Muscle layer of colon (tissue), 2 donors: Measurements from ENCODE around the gene SPDYE16.
"Not testable (repeated sequence)": the region's sequence is repeated elsewhere in the genome, so short reads cannot be mapped to it uniquely, and the experiment has no call there.

Experiments used
- H3K27ac ChIP-seq: one replicate; pipeline ENCODE4 v1.7.0; 2013; ENCODE audit warnings: low read depth, mild to moderate bottlenecking, low read length, moderate library complexity
- H3K27me3 ChIP-seq, 2 donors: one replicate each; pipeline ENCODE4 v1.7.0; 2013; ENCODE audit warnings: low read length in 2 of 2, mild to moderate bottlenecking in 2 of 2; ENCODE audit not compliant: insufficient read depth in 2 of 2, control insufficient read depth in 1 of 2
- H3K36me3 ChIP-seq: one replicate; pipeline ENCODE4 v1.7.0; 2013; ENCODE audit warnings: mild to moderate bottlenecking, low read length; ENCODE audit not compliant: insufficient read depth
- H3K4me1 ChIP-seq: one replicate; pipeline ENCODE4 v1.7.0; 2013; ENCODE audit warnings: mild to moderate bottlenecking, low read length; ENCODE audit not compliant: insufficient read depth
- H3K4me3 ChIP-seq, 2 donors: one replicate each; pipeline ENCODE4 v1.7.0; 2013; ENCODE audit warnings: low read length in 2 of 2, low read depth in 1 of 2, mild to moderate bottlenecking in 1 of 2, moderate library complexity in 1 of 2
- H3K9ac ChIP-seq: one replicate; pipeline ENCODE4 v1.7.0; 2013; ENCODE audit warnings: low read length
- H3K9me3 ChIP-seq: one replicate; pipeline ENCODE4 v1.7.0; 2013; ENCODE audit warnings: mild to moderate bottlenecking, low read length
- donor health status: abdominal sarcoma.
- donor health status: Adenocarcinoma of cecum.

Gene SPDYE16

DNA sequence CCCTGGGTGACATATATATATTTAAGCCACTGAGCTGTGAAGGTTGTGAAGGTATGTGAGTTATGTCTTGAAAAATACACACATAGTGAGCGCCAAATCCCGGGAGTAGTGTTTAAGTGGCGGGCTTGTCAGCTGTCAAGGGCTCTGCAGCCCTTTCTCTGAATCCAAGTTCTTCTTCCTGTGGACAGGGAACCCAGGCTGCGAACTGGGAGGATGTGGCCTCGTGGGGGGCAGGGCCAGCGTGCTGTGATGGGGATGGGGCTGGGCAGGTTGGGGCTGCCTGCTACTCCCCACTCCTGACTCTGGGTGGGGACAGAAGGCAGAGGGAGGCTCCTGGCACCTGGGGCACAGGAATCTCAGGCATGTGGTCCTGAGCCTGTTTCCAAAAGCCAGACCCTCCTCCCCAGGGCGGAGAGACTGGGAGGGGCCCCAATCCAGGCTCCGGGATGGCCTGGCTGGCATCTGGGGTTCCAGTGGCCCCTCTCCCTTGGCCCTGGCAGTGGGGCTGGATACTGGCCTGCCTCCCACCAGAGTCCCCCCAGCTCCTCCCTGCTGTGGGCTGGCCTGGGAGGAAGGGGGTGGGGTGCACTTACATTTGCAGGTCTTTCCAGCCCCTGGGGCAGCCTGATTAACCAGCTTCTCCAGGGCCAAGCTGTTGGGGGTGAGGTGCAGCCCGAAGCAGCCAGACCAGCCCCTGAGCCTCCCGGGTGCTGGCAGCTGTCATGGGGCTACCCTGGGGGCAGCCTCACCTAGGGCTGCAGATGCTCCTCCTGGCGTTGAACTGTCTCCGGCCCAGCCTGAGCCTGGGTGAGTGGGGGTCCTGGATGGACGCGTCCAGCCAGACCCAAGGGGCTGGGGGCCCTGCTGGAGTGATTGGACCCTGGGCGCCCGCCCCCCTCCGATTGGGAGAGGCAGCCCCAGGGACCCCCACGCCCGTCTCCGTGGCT lies 32.9 kb downstream of the SPDYE16 start, which contains the start of gene UPK3B:
UPK3B (plus strand) TSS at position 622 of the 947 bp plus-strand sequence; CDS start at position 723, 101 bp downstream.
- H3K9me3 ChIP-seq: no peaks in the 10 kb centered on the region
- no peaks in the 10 kb centered on the region for H3K27me3 ChIP-seq
- H3K4me1 ChIP-seq: no peaks in the 10 kb centered on the region
- no peak within 1 kb of the TSS for H3K4me3 ChIP-seq
- no peaks in the 10 kb centered on the region for H3K36me3 ChIP-seq
- H3K27ac ChIP-seq: no peak within 1 kb of the TSS
- H3K9ac ChIP-seq: no peak within 1 kb of the TSS

DNA sequence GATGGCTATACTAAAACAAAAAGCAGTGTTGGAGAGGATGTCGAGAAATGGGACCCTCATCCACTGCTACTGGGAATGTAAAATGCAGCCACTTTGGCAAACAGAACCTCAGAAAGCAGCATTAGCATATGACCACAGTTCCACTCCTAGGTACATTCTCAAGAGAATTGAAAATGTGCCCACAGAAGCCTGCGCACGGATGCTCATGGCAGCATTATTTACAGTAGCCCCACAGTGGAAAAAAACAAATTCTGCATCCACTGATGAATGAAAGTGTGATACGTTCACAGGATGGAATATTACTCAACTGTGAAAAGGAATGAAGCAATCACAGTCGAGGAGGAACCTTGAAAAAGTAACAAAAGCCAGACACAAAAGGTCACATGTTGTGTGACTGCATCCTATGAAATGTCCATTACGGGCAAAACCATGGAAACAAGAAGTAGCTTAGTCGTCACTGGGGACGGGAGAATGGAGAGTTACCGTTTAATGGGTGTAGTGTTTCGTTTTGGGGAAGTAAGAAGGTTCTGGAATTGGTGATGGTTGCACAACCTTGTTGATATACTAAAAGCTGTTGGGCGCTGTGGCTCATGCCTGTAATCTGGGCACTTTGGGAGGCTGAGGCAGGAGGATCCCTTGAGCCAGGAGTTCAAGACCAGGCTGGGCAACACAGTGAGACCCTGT lies 35.2 kb downstream of the SPDYE16 start:
- H3K9ac ChIP-seq: no peak overlapping the region
- H3K4me1 ChIP-seq: no peaks in the 10 kb centered on the region
- no peak overlapping the region for H3K4me3 ChIP-seq
- no peaks in the 10 kb centered on the region for H3K36me3 ChIP-seq
- H3K27me3 ChIP-seq: no peaks in the 10 kb centered on the region
- no peak overlapping the region for H3K27ac ChIP-seq
- H3K9me3 ChIP-seq: no peaks in the 10 kb centered on the region

DNA sequence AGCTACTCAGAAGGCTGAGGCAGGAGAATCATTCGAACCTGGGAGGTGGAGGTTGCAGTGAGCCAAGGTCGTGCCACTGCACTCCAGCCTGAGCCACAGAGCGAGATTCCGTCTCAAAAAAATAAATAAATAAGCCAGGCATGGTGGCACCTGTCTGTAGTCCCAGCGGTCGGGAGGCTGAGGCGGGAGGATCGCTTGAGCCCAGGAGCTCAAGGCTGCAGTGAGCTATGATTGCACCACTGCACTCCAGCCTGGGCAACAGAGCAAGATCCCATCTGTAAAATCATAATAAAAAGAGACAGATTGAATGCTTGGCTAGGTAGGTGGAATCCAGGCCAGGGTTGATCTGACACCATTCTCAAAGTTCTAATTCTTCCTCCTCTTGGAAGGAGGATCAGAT lies 36.5 kb downstream of the SPDYE16 start:
- not testable (repeated sequence) for H3K9ac ChIP-seq, H3K9me3 ChIP-seq, H3K36me3 ChIP-seq, H3K4me1 ChIP-seq, H3K27ac ChIP-seq, H3K4me3 ChIP-seq, H3K27me3 ChIP-seq

DNA sequence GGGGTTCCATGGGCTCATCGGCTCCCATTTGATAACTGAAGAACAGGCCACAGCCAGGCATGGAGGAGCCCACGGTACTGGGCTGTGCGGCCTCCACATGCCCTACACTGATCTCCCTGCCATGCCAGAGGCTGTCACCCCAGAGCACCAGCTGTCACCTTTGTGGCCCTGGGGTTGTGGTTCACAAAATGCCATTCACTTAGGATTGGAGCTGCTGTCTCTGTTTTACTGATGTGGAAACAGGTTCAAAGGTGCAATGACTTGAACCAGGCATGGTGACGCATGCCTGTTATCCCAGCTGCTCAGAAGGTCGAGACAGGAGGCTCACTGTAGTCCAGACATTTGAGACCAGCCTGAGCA lies 37.0 kb downstream of the SPDYE16 start:
- Histone ChIP-seq H3K9me3 (no peaks in the 10 kb centered on the region), H3K27me3 (no peaks in the 10 kb centered on the region), H3K36me3 (no peaks in the 10 kb centered on the region), H3K27ac (no peak overlapping the region), H3K9ac (no peak overlapping the region), H3K4me3 (no peak overlapping the region), H3K4me1 (no peaks in the 10 kb centered on the region)

DNA sequence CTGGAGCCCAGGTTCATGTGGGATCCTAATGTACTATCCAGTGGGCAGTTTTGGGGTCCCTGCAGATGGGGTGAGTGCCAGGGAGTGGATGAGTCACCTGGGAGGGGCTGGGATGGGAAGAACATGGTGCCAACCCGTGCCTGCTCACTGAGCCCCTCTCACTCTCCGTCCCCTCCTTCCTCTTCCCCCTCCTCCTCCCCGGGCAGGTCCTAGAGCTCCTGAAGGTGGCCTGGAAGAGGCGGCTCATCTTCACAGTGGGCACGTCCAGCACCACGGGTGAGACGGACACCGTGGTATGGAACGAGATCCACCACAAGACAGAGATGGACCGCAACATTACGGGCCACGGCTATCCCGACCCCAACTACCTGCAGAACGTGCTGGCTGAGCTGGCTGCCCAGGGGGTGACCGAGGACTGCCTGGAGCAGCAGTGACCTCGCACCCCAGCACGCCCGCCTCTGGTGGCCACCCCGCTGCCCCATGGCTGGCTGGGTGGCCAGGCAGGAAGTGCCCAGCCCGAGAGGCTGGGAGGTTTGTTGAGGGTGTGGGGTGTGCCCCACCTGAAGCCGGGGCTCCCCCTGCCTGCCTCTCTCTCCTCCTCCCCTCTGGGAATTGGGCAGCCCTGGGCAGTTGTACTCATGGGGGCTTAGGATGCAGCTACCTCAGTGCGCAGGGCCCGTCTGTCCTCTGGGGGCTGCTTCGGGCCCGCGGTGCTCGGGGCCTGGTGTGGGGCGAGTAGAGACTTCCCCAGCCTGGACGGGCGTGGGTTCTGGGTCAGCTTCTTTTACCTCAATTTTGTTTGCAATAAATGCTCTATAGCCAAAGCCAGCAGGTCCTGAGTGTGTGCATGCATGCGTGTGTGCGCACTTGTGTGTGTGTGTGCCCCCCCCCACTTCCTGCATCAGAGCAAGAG lies 37.7 kb downstream of the SPDYE16 start:
- no peaks in the 10 kb centered on the region for H3K4me1 ChIP-seq
- H3K36me3 ChIP-seq: no peaks in the 10 kb centered on the region

DNA sequence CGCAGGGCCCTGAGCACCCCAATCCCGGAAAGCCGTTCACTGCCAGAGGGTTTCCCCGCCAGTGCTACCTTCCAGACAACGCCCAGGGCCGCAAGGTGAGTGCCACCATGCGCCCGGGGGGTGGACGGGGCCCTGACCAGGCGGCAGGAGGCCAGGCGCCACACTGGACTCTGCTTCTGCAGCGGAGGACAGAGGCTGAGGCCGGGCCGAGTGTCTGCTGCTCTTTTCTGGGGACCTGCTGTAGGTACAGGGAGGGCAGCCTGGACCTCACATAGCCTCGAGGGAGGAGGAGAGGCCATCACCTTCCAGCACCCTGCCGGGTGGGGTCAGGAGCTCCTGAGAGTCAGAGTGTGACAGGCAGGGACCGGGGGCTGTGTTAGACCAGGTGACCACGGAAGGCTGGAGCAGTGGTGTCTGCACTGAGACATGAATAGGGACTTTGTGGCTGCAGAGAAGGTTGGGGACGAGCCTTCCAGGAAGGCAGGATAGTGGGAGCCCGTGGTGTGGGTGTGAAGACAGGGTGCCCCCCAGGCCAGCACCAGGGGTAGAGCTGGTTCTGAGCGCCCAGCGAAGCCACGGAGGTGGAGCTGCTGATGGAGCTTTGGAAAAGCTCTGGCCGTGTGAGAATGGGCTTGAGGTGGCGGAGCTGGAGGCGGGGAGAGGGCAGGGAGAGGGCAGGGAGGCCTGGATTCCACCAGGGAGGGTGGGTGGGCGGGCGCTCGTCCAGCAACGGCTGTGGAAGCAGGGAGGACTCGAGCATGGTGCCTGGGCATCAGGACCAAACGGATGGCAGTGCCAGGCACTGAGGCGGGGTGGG lies 38.5 kb downstream of the SPDYE16 start:
- not testable (repeated sequence) for H3K9ac ChIP-seq, H3K4me3 ChIP-seq, H3K27me3 ChIP-seq, H3K4me1 ChIP-seq, H3K36me3 ChIP-seq, H3K9me3 ChIP-seq, H3K27ac ChIP-seq

More for the DNA sequence above, 37.7 kb downstream of the SPDYE16 start:
- H3K27me3 ChIP-seq: no peaks in the 10 kb centered on the region
- no peaks in the 10 kb centered on the region for H3K9me3 ChIP-seq
- H3K9ac ChIP-seq: no peak overlapping the region
- no peak overlapping the region for H3K27ac ChIP-seq
- no peak overlapping the region for H3K4me3 ChIP-seq

DNA sequence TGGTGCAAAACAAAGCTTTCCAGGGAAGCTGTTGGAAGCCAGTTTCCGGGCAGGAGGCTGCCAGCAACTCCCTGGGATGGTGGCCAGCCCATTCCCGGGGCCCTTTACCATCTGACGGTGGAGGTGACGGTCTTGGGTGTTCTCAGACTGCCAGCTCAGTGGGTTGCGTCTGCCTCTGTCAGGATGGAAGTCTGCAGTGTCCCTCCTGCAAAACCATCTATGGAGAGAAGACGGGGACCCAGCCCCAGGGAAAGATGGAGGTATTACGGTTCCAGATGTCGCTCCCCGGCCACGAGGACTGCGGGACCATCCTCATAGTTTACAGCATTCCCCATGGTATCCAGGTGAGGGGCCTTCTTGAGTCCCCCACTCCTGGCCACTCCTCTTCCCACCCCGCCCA lies 39.9 kb downstream of the SPDYE16 start:
- H3K36me3 ChIP-seq, H3K4me3 ChIP-seq, H3K4me1 ChIP-seq, H3K9me3 ChIP-seq, H3K9ac ChIP-seq, H3K27me3 ChIP-seq, H3K27ac ChIP-seq: not testable (repeated sequence)

DNA sequence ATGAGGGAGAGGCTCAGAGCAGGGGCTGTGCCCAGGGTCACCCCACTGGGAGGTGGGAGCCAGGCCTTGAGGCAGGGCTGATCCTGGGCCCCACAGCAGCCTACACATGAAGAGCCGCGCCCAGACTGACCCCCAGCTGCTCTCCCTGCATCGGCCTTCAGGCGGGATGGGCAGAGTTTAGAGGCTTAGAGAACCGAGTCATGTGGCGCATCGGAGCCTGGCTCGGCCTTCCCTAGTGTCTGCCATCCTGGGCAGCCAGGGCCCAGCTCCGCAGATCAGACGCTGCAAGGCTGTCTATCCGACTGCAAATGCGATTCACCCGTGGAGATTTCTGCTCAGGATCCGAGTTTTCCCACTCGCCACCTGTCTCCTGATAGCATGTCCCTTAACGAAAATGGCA lies 40.3 kb downstream of the SPDYE16 start:
- not testable (repeated sequence) for H3K27me3 ChIP-seq, H3K4me1 ChIP-seq, H3K9ac ChIP-seq, H3K4me3 ChIP-seq, H3K36me3 ChIP-seq, H3K27ac ChIP-seq, H3K9me3 ChIP-seq

DNA sequence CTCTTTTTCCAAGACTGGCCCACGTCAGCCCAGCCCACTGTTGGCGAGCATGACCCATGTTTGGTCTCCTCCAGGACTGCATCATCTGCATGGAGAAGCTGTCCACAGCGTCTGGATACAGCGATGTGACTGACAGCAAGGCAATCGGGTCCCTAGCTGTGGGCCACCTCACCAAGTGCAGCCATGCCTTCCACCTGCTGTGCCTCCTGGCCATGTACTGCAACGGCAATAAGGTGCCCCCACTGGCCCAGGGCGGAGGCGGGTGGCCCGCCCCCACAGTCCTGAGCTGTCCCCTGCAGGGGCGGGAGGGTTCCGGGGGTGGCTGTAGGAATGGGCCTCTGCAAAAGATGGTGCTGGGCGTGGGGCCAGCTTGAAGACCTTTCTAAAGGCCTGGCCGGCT lies 40.9 kb downstream of the SPDYE16 start:
- not testable (repeated sequence) for H3K27me3 ChIP-seq, H3K4me3 ChIP-seq, H3K27ac ChIP-seq, H3K9ac ChIP-seq, H3K4me1 ChIP-seq, H3K9me3 ChIP-seq, H3K36me3 ChIP-seq

DNA sequence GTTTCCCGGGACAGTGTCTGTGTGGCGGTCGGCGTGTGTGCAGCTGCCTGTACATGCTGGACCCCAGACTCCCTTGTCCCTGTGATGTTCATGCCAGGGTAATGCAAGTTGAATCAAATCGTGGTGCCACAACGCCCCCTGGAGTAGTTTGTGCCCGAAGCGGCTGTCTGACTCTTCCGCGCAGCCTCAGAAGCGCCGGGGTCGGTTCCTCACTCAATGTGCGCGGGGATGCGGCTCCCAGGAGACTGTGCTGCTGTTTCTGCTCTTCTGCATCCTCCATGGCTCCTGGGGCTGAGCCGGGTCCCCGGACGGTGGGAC lies 43.2 kb downstream of the SPDYE16 start:
- H3K4me3 ChIP-seq, H3K9ac ChIP-seq, H3K27me3 ChIP-seq, H3K27ac ChIP-seq, H3K9me3 ChIP-seq, H3K4me1 ChIP-seq, H3K36me3 ChIP-seq: not testable (repeated sequence)
